22Rv1 (cell line): ENCODE results near the gene SDK1.

Experiments used
- ZFX ChIP-seq: fragments of 450-650 bp; IDR thresholded peaks from 2 replicates; pipeline ENCODE4 v1.6.1; 2017; ENCODE audit warnings: antibody characterized with exemption, borderline replicate concordance
- TF ChIP-seq, protein P1 (sequence below): fragments of 450-650 bp; IDR thresholded peaks from 2 replicates; pipeline ENCODE4 v1.5.1; 2017; ENCODE audit warnings: mild to moderate bottlenecking

GRCh38 chr7:4196121-4196819, 895.2 kb downstream of the SDK1 start:
- TF ChIP-seq, protein P1, sequence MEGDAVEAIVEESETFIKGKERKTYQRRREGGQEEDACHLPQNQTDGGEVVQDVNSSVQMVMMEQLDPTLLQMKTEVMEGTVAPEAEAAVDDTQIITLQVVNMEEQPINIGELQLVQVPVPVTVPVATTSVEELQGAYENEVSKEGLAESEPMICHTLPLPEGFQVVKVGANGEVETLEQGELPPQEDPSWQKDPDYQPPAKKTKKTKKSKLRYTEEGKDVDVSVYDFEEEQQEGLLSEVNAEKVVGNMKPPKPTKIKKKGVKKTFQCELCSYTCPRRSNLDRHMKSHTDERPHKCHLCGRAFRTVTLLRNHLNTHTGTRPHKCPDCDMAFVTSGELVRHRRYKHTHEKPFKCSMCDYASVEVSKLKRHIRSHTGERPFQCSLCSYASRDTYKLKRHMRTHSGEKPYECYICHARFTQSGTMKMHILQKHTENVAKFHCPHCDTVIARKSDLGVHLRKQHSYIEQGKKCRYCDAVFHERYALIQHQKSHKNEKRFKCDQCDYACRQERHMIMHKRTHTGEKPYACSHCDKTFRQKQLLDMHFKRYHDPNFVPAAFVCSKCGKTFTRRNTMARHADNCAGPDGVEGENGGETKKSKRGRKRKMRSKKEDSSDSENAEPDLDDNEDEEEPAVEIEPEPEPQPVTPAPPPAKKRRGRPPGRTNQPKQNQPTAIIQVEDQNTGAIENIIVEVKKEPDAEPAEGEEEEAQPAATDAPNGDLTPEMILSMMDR, result no peak
- no peak for TF ChIP-seq ZFX
